ENCODE data around the gene FSCN2. TPM values are rescaled to one million over a fixed set of nuclear protein-coding genes. Genes with fewer than 3 reads are reported as not detected.

The FSCN2 gene
- total RNA-seq, 2 experiments from 2014 or later = 0.43 to 0.50 TPM

- Mint-ChIP-seq H3K9me3 (no peaks in the 10 kb centered on the region), H3K27me3 (no peaks in the 10 kb centered on the region), H3K4me1 (peaks cover 39% of the 10 kb centered on the region), H3K36me3 (ENCODE audit: low read depth) (peaks cover 49% of the 10 kb centered on the region), H3K27ac (peak overlapping the region; percentile 86), H3K4me3 (peak overlapping the region; percentile 93)
- DNase-seq = no peak
- CTCF ChIA-PET = no interaction called here
- POLR2A ChIA-PET = interaction anchor here (0.9 to 4.2 kb wide), 12 partner anchors 25 to 358 kb away, joined by 3 to 24 read pairs (median 7); partner anchors contain the start of genes ARL16, BAHCC1, FAAP100 and HGS
Measured at GRCh38 chr17:81511804-81512561, 16.2 kb upstream of the FSCN2 start.

- DNase-seq = peak; percentile 92
- peak within 1 kb of the TSS; percentile 90 for H3K27ac Mint-ChIP-seq
- no peaks in the 10 kb centered on the region for H3K9me3 Mint-ChIP-seq
- H3K4me3 Mint-ChIP-seq = peak within 1 kb of the TSS; percentile 93
- no peaks in the 10 kb centered on the region for H3K27me3 Mint-ChIP-seq
- peaks cover 49% of the 10 kb centered on the region for H3K36me3 Mint-ChIP-seq (ENCODE audit: low read depth)
- H3K4me1 Mint-ChIP-seq = peaks cover 39% of the 10 kb centered on the region
- CTCF ChIA-PET = interaction anchor here (1.3 kb wide), 1 partner anchor 9 kb away, joined by 3 read pairs; no protein-coding TSS in a partner anchor
- POLR2A ChIA-PET = interaction anchor here (0.8 to 4.2 kb wide), 19 partner anchors 12 to 1367 kb away, joined by 3 to 24 read pairs (median 3); partner anchors contain the start of genes ARL16, BAHCC1, FAAP100 and HGS
Measured at GRCh38 chr17:81512562-81513371, 15.4 kb upstream of the FSCN2 start, which contains the start of gene ACTG1. Gene ACTG1, minus strand, starts transcription at chr17:81512799. Its CDS starts 445 bp downstream, at chr17:81512354.

- CTCF ChIA-PET = interaction anchor here (1.3 kb wide), 1 partner anchor 8 kb away, joined by 3 read pairs; no protein-coding TSS in a partner anchor
- DNase-seq = peak; percentile 74
- POLR2A ChIA-PET = interaction anchor here (0.8 to 3.0 kb wide), 12 partner anchors 12 to 1368 kb away, joined by 3 to 14 read pairs (median 6); partner anchors contain the start of genes ARL16, FAAP100, HGS and MRPL12
- Mint-ChIP-seq H3K27me3 (no peaks in the 10 kb centered on the region), H3K4me3 (peak overlapping the region; percentile 79), H3K27ac (peak overlapping the region; percentile 90), H3K4me1 (peaks cover 39% of the 10 kb centered on the region), H3K36me3 (ENCODE audit: low read depth) (peaks cover 44% of the 10 kb centered on the region), H3K9me3 (no peaks in the 10 kb centered on the region)
Measured at GRCh38 chr17:81513372-81513752, 14.8 kb upstream of the FSCN2 start.

GRCh38 chr17:81513753-81514488 is 14.3 kb upstream of the FSCN2 start:
- Mint-ChIP-seq H3K27ac (peak overlapping the region; percentile 90), H3K9me3 (no peaks in the 10 kb centered on the region), H3K27me3 (no peaks in the 10 kb centered on the region), H3K36me3 (ENCODE audit: low read depth) (peaks cover 39% of the 10 kb centered on the region), H3K4me1 (peaks cover 38% of the 10 kb centered on the region), H3K4me3 (peak overlapping the region; percentile 79)
- DNase-seq = peak; percentile 53
- ChIA-PET CTCF (interaction anchor here (1.3 kb wide), 1 partner anchor 8 kb away, joined by 3 read pairs; no protein-coding TSS in a partner anchor), POLR2A (interaction anchor here (0.8 to 3.0 kb wide), 14 partner anchors 13 to 1368 kb away, joined by 3 to 14 read pairs (median 4); partner anchors contain the start of genes ARL16, FAAP100, HGS and MRPL12)

- CTCF ChIA-PET = no interaction called here
- peaks cover 34% of the 10 kb centered on the region for H3K36me3 Mint-ChIP-seq (ENCODE audit: low read depth)
Measured at GRCh38 chr17:81514489-81514738, 13.8 kb upstream of the FSCN2 start.

GRCh38 chr17:81514739-81515529 is 13.2 kb upstream of the FSCN2 start:
- H3K36me3 Mint-ChIP-seq (ENCODE audit: low read depth) = peaks cover 28% of the 10 kb centered on the region
- ChIA-PET CTCF (interaction anchor here (0.6 to 1.3 kb wide), 2 partner anchors 8 to 11 kb away, joined by 4 to 5 read pairs; no protein-coding TSS in a partner anchor), POLR2A (interaction anchor here (0.8 to 1.5 kb wide), 6 partner anchors 19 to 276 kb away, joined by 3 to 8 read pairs (median 4); partner anchors contain the start of genes FAAP100, MRPL12, NDUFAF8 and TEPSIN)
- H3K4me3 Mint-ChIP-seq = peak overlapping the region; percentile 91
- peak; percentile 79 for DNase-seq
- no peaks in the 10 kb centered on the region for H3K27me3 Mint-ChIP-seq
- H3K4me1 Mint-ChIP-seq = peaks cover 27% of the 10 kb centered on the region
- H3K27ac Mint-ChIP-seq = peak overlapping the region; percentile 93
- no peaks in the 10 kb centered on the region for H3K9me3 Mint-ChIP-seq

More at GRCh38 chr17:81514489-81514738, 13.8 kb upstream of the FSCN2 start:
- no peak for DNase-seq
- H3K9me3 Mint-ChIP-seq = no peaks in the 10 kb centered on the region
- H3K27ac Mint-ChIP-seq = peak overlapping the region; percentile 90
- POLR2A ChIA-PET = interaction anchor here (1.0 to 2.7 kb wide), 5 partner anchors 19 to 275 kb away, joined by 3 to 8 read pairs (median 7); partner anchors contain the start of genes ARL16, FAAP100, HGS and NDUFAF8
- H3K4me1 Mint-ChIP-seq = peaks cover 33% of the 10 kb centered on the region
- H3K27me3 Mint-ChIP-seq = no peaks in the 10 kb centered on the region
- peak overlapping the region; percentile 79 for H3K4me3 Mint-ChIP-seq

GRCh38 chr17:81515530-81516041 is 12.6 kb upstream of the FSCN2 start:
- DNase-seq = no peak
- ChIA-PET POLR2A (interaction anchor here (0.8 to 1.5 kb wide), 4 partner anchors 28 to 276 kb away, joined by 3 to 8 read pairs (median 4); partner anchors contain the start of genes FAAP100, MRPL12, NDUFAF8 and TEPSIN), CTCF (interaction anchor here (0.6 to 1.3 kb wide), 3 partner anchors 9 to 86 kb away, joined by 3 to 5 read pairs (median 4); no protein-coding TSS in a partner anchor)
- Mint-ChIP-seq H3K4me1 (peaks cover 28% of the 10 kb centered on the region), H3K36me3 (ENCODE audit: low read depth) (peaks cover 22% of the 10 kb centered on the region), H3K27me3 (peaks cover 3% of the 10 kb centered on the region), H3K9me3 (no peaks in the 10 kb centered on the region), H3K4me3 (peak overlapping the region; percentile 91), H3K27ac (peak overlapping the region; percentile 93)

GRCh38 chr17:81516439-81516838 is 11.7 kb upstream of the FSCN2 start:
- ChIA-PET CTCF (interaction anchor here (1.1 kb wide), 1 partner anchor 85 kb away, joined by 3 read pairs; no protein-coding TSS in a partner anchor), POLR2A (interaction anchor here (1.4 to 1.5 kb wide), 2 partner anchors 36 to 186 kb away, joined by 5 to 8 read pairs; partner anchors contain the start of genes FAAP100 and MRPL12)
- Mint-ChIP-seq H3K27me3 (peaks cover 5% of the 10 kb centered on the region), H3K27ac (peak overlapping the region; percentile 68), H3K4me1 (peaks cover 31% of the 10 kb centered on the region), H3K9me3 (no peaks in the 10 kb centered on the region), H3K4me3 (peak overlapping the region; percentile 91), H3K36me3 (ENCODE audit: low read depth) (peaks cover 13% of the 10 kb centered on the region)
- DNase-seq = no peak

GRCh38 chr17:81517009-81517338 is 11.2 kb upstream of the FSCN2 start:
- peaks cover 8% of the 10 kb centered on the region for H3K36me3 Mint-ChIP-seq (ENCODE audit: low read depth)
- POLR2A ChIA-PET = no interaction called here
- H3K4me3 Mint-ChIP-seq = peak overlapping the region; percentile 91
- CTCF ChIA-PET = no interaction called here
- peak overlapping the region; percentile 19 for H3K27ac Mint-ChIP-seq
- peaks cover 11% of the 10 kb centered on the region for H3K27me3 Mint-ChIP-seq
- no peak for DNase-seq
- H3K9me3 Mint-ChIP-seq = no peaks in the 10 kb centered on the region
- peaks cover 34% of the 10 kb centered on the region for H3K4me1 Mint-ChIP-seq

GRCh38 chr17:81517339-81518112 is 10.7 kb upstream of the FSCN2 start:
- H3K9me3 Mint-ChIP-seq = no peaks in the 10 kb centered on the region
- CTCF ChIA-PET = interaction anchor here (3.4 kb wide), 1 partner anchor 83 kb away, joined by 14 read pairs; no protein-coding TSS in a partner anchor
- H3K27me3 Mint-ChIP-seq = peaks cover 11% of the 10 kb centered on the region
- peaks cover 5% of the 10 kb centered on the region for H3K36me3 Mint-ChIP-seq (ENCODE audit: low read depth)
- H3K4me3 Mint-ChIP-seq = no peak overlapping the region
- no peak for DNase-seq
- POLR2A ChIA-PET = interaction anchor here (0.9 to 1.5 kb wide), 4 partner anchors 19 to 148 kb away, joined by 3 to 6 read pairs (median 4); partner anchors contain the start of gene FAAP100
- peaks cover 34% of the 10 kb centered on the region for H3K4me1 Mint-ChIP-seq
- H3K27ac Mint-ChIP-seq = no peak overlapping the region
